ENCODE results near the gene BATF3.

DNA sequence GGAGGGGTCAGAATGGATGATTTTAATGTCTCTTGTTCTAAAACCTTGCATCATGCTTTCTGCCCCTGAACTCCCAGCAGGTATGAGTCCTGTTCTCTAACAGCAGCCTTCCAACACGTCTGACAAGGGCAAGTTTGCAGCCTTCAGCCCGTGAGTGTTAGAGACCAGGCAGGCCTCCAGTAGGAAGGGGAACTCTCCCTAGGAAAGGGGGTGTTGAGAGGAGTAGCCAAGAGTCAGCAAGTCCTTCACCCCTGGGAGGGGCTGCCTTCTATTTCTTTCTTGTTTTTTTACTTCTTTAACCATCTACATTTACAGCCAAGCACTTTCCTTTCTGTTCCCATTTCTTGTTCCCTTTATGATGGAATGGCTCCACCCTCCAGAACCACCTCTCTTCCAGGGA lies 14.2 kb downstream of the BATF3 start:
- TF ChIP-seq, protein P1, sequence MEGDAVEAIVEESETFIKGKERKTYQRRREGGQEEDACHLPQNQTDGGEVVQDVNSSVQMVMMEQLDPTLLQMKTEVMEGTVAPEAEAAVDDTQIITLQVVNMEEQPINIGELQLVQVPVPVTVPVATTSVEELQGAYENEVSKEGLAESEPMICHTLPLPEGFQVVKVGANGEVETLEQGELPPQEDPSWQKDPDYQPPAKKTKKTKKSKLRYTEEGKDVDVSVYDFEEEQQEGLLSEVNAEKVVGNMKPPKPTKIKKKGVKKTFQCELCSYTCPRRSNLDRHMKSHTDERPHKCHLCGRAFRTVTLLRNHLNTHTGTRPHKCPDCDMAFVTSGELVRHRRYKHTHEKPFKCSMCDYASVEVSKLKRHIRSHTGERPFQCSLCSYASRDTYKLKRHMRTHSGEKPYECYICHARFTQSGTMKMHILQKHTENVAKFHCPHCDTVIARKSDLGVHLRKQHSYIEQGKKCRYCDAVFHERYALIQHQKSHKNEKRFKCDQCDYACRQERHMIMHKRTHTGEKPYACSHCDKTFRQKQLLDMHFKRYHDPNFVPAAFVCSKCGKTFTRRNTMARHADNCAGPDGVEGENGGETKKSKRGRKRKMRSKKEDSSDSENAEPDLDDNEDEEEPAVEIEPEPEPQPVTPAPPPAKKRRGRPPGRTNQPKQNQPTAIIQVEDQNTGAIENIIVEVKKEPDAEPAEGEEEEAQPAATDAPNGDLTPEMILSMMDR (IDR thresholded peaks at IDR 0.05): no peak
- TF ChIP-seq POLR2A (IDR thresholded peaks at IDR 0.05): no peak

Measured in thyroid gland (tissue), 4 donors.